ENCODE data around the gene AHCYL2. TPM values are rescaled to one million over a fixed set of nuclear protein-coding genes. Genes with fewer than 3 reads are reported as not detected.

Gene AHCYL2
- total and polyA plus RNA-seq, 2 of the 8 experiments (the other 6 are each of a cell fraction or from before 2014, with no cell fraction given): 20.7 to 25.4 TPM

- no peak for TF ChIP-seq JUND (IDR thresholded peaks at IDR 0.05; ENCODE audit: low read length)
- no peak for TF ChIP-seq FOSL1 (IDR thresholded peaks at IDR 0.05; ENCODE audit: insufficient read depth, low read depth, low read length)
- TF ChIP-seq KDM1A (IDR thresholded peaks at IDR 0.05; ENCODE audit: borderline replicate concordance, low read length): no peak
- no peak for TF ChIP-seq CTBP2 (IDR thresholded peaks at IDR 0.05; ENCODE audit: borderline replicate concordance, insufficient read depth, insufficient read length, low read length)
- no peak for TF ChIP-seq POLR2AphosphoS5 (IDR thresholded peaks at IDR 0.05; ENCODE audit: low read depth, low read length)
- TF ChIP-seq RBBP5 (IDR thresholded peaks at IDR 0.05; ENCODE audit: borderline replicate concordance, low read depth, low read length): no peak
- TF ChIP-seq KDM4A (IDR thresholded peaks at IDR 0.05; ENCODE audit: low read depth, low read length, severe bottlenecking): no peak
- no peak for TF ChIP-seq NRF1 (IDR thresholded peaks at IDR 0.05; ENCODE audit: low read depth, low read length)
- TF ChIP-seq POLR2A (IDR thresholded peaks at IDR 0.05; ENCODE audit: control extremely low read depth in 1 of 2, low read depth in 2 of 2, low read length in 2 of 2): no peak
- Histone ChIP-seq H3K79me1 (ENCODE audit: low read depth, low read length) (no peaks in the 10 kb centered on the region), H4K5ac (ENCODE audit: insufficient read length, low read depth, low read length) (no peak overlapping the region), H4K8ac (ENCODE audit: extremely low read depth, insufficient read depth, low read length) (no peak overlapping the region), H3K79me2 (ENCODE audit: control insufficient read depth in 1 of 2, insufficient read depth in 2 of 2, low read length in 2 of 2) (no peaks in the 10 kb centered on the region), H3K9me3 (ENCODE audit: insufficient read depth in 2 of 2, low read depth in 1 of 2, low read length in 1 of 2) (no peaks in the 10 kb centered on the region), H2AK5ac (ENCODE audit: low read depth, low read length) (no peak overlapping the region), H3K9ac (replicated peaks in 1 of 4; ENCODE audit: extremely low read depth in 1 of 4, low read depth in 3 of 4, low read length in 3 of 4) (no peak overlapping the region), H2BK15ac (ENCODE audit: low read length) (no peak overlapping the region), H2BK120ac (replicated peaks; ENCODE audit: low read depth, low read length) (no peak overlapping the region), H4K91ac (replicated peaks; ENCODE audit: insufficient read length, low read length) (no peak overlapping the region), H3K23ac (ENCODE audit: insufficient read length) (no peak overlapping the region), H3K4me2 (ENCODE audit: insufficient read depth in 1 of 2, low read depth in 2 of 2, low read length in 2 of 2) (no peak overlapping the region), H3K4me3 (ENCODE audit: extremely low read depth in 1 of 4, insufficient read depth in 2 of 4, low read depth in 3 of 4, low read length in 4 of 4) (no peak overlapping the region), H2BK20ac (ENCODE audit: low read length) (no peak overlapping the region), H3K56ac (replicated peaks; ENCODE audit: insufficient read length, low read depth, low read length) (no peak overlapping the region), H3K36me3 (ENCODE audit: control insufficient read depth in 2 of 4, insufficient read depth in 4 of 4, low read length in 3 of 4) (no peaks in the 10 kb centered on the region), H2BK5ac (ENCODE audit: low read depth, low read length) (no peak overlapping the region), H3K27me3 (replicated peaks in 1 of 4; ENCODE audit: control insufficient read depth in 3 of 4, extremely low read depth in 1 of 4, insufficient read depth in 3 of 4, low read length in 3 of 4) (no peaks in the 10 kb centered on the region), H3K23me2 (ENCODE audit: low read depth, low read length) (no peaks in the 10 kb centered on the region; the same call in 1 of the 2 replicates), H3K18ac (ENCODE audit: extremely low read depth, low read length) (no peak overlapping the region), H3K4me1 (replicated peaks in 1 of 4; ENCODE audit: control insufficient read depth in 3 of 4, insufficient read depth in 4 of 4, low read length in 3 of 4) (no peaks in the 10 kb centered on the region), H4K20me1 (replicated peaks in 1 of 2; ENCODE audit: control insufficient read depth in 1 of 2, insufficient read depth in 2 of 2, low read length in 2 of 2) (no peaks in the 10 kb centered on the region), H2BK12ac (ENCODE audit: low read depth, low read length) (no peak overlapping the region), H3K14ac (ENCODE audit: insufficient read length) (no peak overlapping the region), H3K4ac (replicated peaks; ENCODE audit: insufficient read length, low read depth, low read length) (no peak overlapping the region), H2AFZ (ENCODE audit: low read length) (no peak overlapping the region), H3K27ac (ENCODE audit: low read depth, low read length) (no peak overlapping the region)
- no peak for DNase-seq (ENCODE audit: low read depth in 1 of 2, low spot score in 2 of 2)
- ChIA-PET CTCF (ENCODE audit: partially characterized antibody) (interaction anchor here (0.6 to 1.7 kb wide), 5 partner anchors 9 to 143 kb away, joined by 3 to 5 read pairs (median 3); no protein-coding TSS in a partner anchor), POLR2A (ENCODE audit: partially characterized antibody) (no interaction called here)
- FAIRE-seq: no peak
- 94% methylated on average over 1 of the region's 1 CpG; no CpG with 5 or more reads in 1 of the 2 experiments for WGBS, 2 experiments (ENCODE audit: extremely low coverage in 1 of 2, insufficient coverage in 1 of 2, insufficient read length in 1 of 2, insufficient replicate concordance in 2 of 2, low coverage in 1 of 2, low lambda C conversion rate in 2 of 2, missing lambda C conversion rate in 1 of 2)
Measured at GRCh38 chr7:129361771-129362170, 136.9 kb downstream of the AHCYL2 start.
